GM12864 (cell line): ENCODE data around the gene BEST1.
"Not testable (repeated sequence)": the region's sequence is repeated elsewhere in the genome, so short reads cannot be mapped to it uniquely, and the experiment has no call there.

Source experiments
- DNase-seq: peaks from one replicate; pipeline ENCODE4 v3.0.0-alpha.2; 2011; ENCODE audit warnings: low read depth
- H3K4me3 ChIP-seq: 2 replicates; pipeline ENCODE4 v1.5.1; 2011; ENCODE audit warnings: mild to moderate bottlenecking, low read depth, low read length, control low read depth
- CTCF ChIP-seq: IDR thresholded peaks from 2 replicates; pipeline ENCODE4 v1.5.1; 2011; ENCODE audit warnings: low read depth, mild to moderate bottlenecking, moderate library complexity, low read length, control low read depth, inconsistent platforms; ENCODE audit errors: missing control alignments

The BEST1 gene

GRCh38 chr11:61949169-61950034 lies 749 bp upstream of the BEST1 start:
- H3K4me3 ChIP-seq: no peak overlapping the region
- no peak for DNase-seq
- no peak for TF ChIP-seq CTCF

DNA sequence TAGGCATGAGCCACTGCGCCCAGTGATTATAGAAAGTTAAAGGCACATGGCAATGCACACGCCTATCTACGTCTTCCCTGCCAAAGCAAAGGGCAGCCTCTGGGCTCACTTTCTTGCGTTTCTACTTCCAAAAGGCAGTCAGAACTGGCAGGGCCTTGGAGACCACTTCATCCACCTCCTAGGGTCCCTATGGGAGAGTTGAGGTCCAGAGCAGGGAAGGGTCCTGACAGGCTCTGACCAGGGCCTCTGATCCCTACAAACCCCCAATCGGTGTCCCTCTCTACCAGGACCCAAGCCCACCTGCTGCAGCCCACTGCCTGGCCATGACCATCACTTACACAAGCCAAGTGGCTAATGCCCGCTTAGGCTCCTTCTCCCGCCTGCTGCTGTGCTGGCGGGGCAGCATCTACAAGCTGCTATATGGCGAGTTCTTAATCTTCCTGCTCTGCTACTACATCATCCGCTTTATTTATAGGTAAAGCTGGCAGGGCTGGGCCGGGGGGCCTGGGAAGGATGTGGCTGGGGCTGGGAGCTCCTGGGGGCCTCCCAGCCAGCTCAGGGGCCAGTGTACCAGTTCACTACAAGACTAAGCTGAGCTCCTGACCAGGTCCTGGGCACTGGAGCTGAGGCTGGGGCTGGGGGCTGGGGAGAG lies 1.5 kb downstream of the BEST1 start:
- DNase-seq: no peak
- no peak for TF ChIP-seq CTCF
- no peak overlapping the region for H3K4me3 ChIP-seq

DNA sequence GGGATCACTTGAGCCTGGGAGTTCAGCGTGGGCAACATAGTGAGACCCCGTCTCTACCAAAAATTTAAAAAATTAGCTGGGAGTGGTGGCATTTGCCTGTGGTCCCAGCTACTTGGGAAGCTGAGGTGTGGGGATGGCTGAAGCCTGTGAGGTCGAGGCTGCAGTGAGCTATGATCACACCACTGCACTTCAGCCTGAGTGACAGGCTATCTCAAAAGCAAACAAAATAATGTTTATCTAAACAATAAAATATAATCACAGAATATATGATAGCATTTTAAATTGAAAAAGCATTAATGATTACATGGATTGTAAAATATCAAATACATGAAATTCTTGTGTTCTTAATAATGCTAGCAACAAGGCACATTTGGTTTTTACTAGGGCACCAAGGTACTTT lies 2.7 kb downstream of the BEST1 start:
- TF ChIP-seq CTCF: no peak

GRCh38 chr11:61953632-61954031 lies 3.5 kb downstream of the BEST1 start:
- H3K4me3 ChIP-seq, DNase-seq: not testable (repeated sequence)

More for the DNA sequence above, 2.7 kb downstream of the BEST1 start:
- H3K4me3 ChIP-seq: no peak overlapping the region
- DNase-seq: no peak

DNA sequence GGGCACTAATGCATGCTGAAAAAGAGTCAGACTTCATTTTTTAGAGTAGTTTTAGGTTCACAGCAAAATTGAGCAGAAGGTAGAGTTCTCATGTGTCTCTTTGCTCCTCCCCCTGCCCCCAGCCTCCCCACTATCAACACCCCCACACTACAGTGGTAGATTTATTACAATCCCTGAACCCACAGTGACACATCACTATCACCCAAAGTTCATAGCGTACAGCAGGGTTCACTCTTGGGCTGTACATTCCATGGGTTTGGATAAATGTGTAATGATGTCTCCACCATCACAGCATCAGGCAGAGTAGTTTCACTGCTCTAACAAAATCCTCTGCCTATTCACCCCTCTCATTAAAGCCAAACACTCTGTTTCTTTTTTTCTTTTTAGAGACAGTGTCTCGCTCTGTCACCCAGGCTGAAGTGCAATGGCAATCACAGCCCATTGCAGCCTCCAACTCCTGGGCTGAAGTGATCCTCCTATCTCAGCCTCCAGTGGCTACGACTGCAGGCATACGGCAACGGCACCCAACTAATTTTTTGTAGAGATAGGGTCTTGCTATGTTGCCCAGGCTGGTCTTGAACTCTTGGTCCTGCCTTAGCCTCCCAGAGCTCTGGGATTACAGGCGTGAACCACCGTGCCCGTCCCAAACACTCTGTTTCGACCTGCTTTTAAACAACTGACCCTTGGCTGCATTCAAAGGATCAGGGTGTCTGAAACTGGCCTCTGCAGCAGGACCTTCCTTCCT lies 4.1 kb downstream of the BEST1 start:
- DNase-seq: no peak
- no peak for TF ChIP-seq CTCF
- H3K4me3 ChIP-seq: no peak overlapping the region

- TF ChIP-seq CTCF: no peak
- no peak overlapping the region for H3K4me3 ChIP-seq
- no peak for DNase-seq
Measured at GRCh38 chr11:61954851-61955421, 4.8 kb downstream of the BEST1 start.
